Smooth muscle cell (in vitro differentiated cells): ENCODE data around the gene CSNK2A3. TPM values are rescaled to one million over a fixed set of nuclear protein-coding genes. Genes with fewer than 3 reads are reported as not detected.

Source experiments
- DNase-seq: peaks from one replicate; lab custom pipeline; 2025; ENCODE audit not compliant: unreplicated experiment; lab: John Stamatoyannopoulos, UW
- H2AFZ ChIP-seq: fragments of 200-600 bp; sonication (generic); 2 replicates; pipeline ENCODE4 v1.6.0; 2016; ENCODE audit warnings: antibody characterized with exemption, low read depth, mild to moderate bottlenecking
- H3F3A ChIP-seq: fragments of 200-600 bp; sonication (generic); 2 replicates; pipeline ENCODE4 v1.6.0; 2017; ENCODE audit warnings: antibody characterized with exemption, low read depth
- H3K27ac ChIP-seq: fragments of 200-600 bp; sonication (generic); 2 replicates; pipeline ENCODE4 v1.5.1; 2016; ENCODE audit warnings: low read depth, mild to moderate bottlenecking
- H3K27me3 ChIP-seq: fragments of 200-600 bp; sonication (generic); 2 replicates; pipeline ENCODE4 v1.6.1; 2016; ENCODE audit warnings: low read depth, mild to moderate bottlenecking
- H3K36me3 ChIP-seq: fragments of 200-600 bp; sonication (generic); 2 replicates; pipeline ENCODE4 v1.5.1; 2016; ENCODE audit warnings: low read depth
- H3K4me1 ChIP-seq: fragments of 200-600 bp; sonication (generic); 2 replicates; pipeline ENCODE4 v1.5.1; 2016; ENCODE audit warnings: low read depth
- H3K4me2 ChIP-seq: fragments of 200-600 bp; sonication (generic); 2 replicates; pipeline ENCODE4 v1.6.0; 2016; ENCODE audit warnings: mild to moderate bottlenecking
- H3K4me3 ChIP-seq: fragments of 200-600 bp; sonication (generic); 2 replicates; pipeline ENCODE4 v1.5.1; 2016; ENCODE audit warnings: mild to moderate bottlenecking
- H3K79me2 ChIP-seq: fragments of 200-600 bp; sonication (generic); 2 replicates; pipeline ENCODE4 v1.6.0; 2016; ENCODE audit warnings: low read depth, mild to moderate bottlenecking
- H3K9ac ChIP-seq: fragments of 200-600 bp; sonication (generic); 2 replicates; pipeline ENCODE4 v1.6.0; 2016; ENCODE audit warnings: low read depth
- H3K9me3 ChIP-seq: fragments of 200-600 bp; sonication (generic); replicated peaks from 2 replicates; pipeline ENCODE4 v1.5.1; 2016; ENCODE audit warnings: low read depth
- H4K20me1 ChIP-seq: fragments of 200-600 bp; sonication (generic); 2 replicates; pipeline ENCODE4 v1.6.0; 2016; ENCODE audit warnings: low read depth
- CTCF ChIP-seq: fragments of 200-600 bp; sonication (generic); IDR thresholded peaks from 2 replicates; pipeline ENCODE4 v1.5.1; 2017; ENCODE audit warnings: borderline replicate concordance, mild to moderate bottlenecking, antibody characterized with exemption; ENCODE audit not compliant: insufficient read depth, poor library complexity, severe bottlenecking
- WGBS: methylation state at CpG from one replicate; pipeline ENCODE4 v1.1.7; 2016; ENCODE audit warnings: low lambda C conversion rate; 5-methylcytosine and 5-hydroxymethylcytosine counted together
- polyA plus RNA-seq: library from polyadenylated mRNA; unstranded; fragments of >200 nt; fragmentation: Nextera tagmentation; extraction: Ambion mirVana; gene quantifications from 2 replicates; pipeline ENCODE4 v1.2.1, GENCODE V29; 2016
- total RNA-seq: library from RNA; depleted of rRNA; stranded (reverse); fragments of >200 nt; gene quantifications from 2 replicates; pipeline ENCODE4 v1.2.3, GENCODE V29; 2014

Gene CSNK2A3
- total and polyA plus RNA-seq, 2 experiments from 2014 or later = 1.0 to 1.1 TPM

- H3K9me3 ChIP-seq = no peaks in the 10 kb centered on the region
- H2AFZ ChIP-seq = no peak overlapping the region
- no peak for DNase-seq
- no peak overlapping the region for H3K4me3 ChIP-seq
- H3K27ac ChIP-seq = peak overlapping the region; percentile 93
- no peaks in the 10 kb centered on the region for H3K36me3 ChIP-seq
- H3F3A ChIP-seq = no peaks in the 10 kb centered on the region
- H3K4me2 ChIP-seq = no peak overlapping the region
- H4K20me1 ChIP-seq = no peaks in the 10 kb centered on the region
- no peak for TF ChIP-seq CTCF
- WGBS = 90% methylated on average over 3 of the region's 3 CpGs
- H3K9ac ChIP-seq = no peak overlapping the region
- H3K79me2 ChIP-seq = no peaks in the 10 kb centered on the region
- H3K27me3 ChIP-seq = no peaks in the 10 kb centered on the region
- H3K4me1 ChIP-seq = peaks cover 11% of the 10 kb centered on the region
Observed at GRCh38 chr11:11397781-11398180, 44.7 kb upstream of the CSNK2A3 start.

DNA sequence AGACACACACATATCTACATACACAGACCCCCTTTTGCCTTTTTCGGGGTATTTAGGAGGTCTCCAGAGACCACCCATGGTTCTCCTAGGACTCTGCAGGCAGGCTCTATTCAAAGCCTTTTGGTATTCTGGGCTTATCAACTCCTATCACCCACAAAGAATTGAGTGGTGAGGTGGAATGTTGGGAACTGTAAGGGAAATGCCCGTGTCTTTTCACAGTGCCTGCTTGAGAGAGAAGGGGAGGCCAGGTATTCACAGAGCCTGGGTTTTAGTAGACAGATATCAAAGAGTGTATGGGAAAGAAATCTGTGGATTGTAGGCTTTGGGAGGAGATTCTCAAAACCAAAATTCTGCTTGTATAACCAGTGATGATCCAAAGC is 44.0 kb upstream of the CSNK2A3 start:
- no peaks in the 10 kb centered on the region for H4K20me1 ChIP-seq
- H3K4me3 ChIP-seq = no peak overlapping the region
- no peak for DNase-seq
- peaks cover 11% of the 10 kb centered on the region for H3K4me1 ChIP-seq
- TF ChIP-seq CTCF = no peak
- no peaks in the 10 kb centered on the region for H3K79me2 ChIP-seq
- H3K27ac ChIP-seq = peak overlapping the region; percentile 93
- no peaks in the 10 kb centered on the region for H3K27me3 ChIP-seq
- H3K9me3 ChIP-seq = no peaks in the 10 kb centered on the region
- H3K4me2 ChIP-seq = peak overlapping the region; percentile 71
- no peaks in the 10 kb centered on the region for H3K36me3 ChIP-seq
- H3K9ac ChIP-seq = peak overlapping the region; percentile 87
- H3F3A ChIP-seq = no peaks in the 10 kb centered on the region
- no peak overlapping the region for H2AFZ ChIP-seq
- 47% methylated on average over 2 of the region's 2 CpGs for whole genome bisulfite sequencing

DNA sequence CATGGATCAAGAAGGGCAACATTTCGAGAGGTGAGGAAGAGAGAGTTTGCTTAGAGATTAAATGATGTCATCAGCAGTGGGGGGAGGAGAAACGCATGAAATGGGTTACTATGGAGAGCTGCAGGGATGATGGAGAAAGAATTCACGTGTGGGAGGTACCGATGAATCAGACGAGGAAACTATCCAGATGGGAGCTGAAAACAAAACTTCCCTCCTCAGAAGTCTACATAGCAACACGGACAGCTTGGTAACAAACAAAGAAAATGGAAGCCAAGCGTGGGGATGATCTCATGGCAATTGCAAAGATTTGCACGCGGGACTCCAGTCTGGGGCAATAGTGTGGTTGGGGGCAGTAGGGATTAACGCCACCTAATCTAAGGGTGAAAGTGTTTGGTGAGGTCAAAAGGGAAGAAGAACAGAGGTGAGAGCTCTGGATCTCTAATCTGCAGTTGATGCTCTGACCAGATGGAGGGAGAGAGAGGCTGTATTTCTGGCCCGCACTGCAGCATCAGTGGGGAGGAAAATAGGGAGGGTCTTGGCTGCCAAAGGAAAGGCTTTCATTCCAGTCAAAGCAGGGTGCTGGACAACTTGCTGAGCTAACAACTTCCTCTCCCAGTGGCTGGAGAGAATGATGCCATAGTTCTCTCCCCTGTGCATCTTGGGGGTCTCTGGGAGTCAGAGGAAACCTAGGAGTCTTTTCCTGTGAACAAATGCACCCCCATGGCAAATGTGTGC is 43.4 kb upstream of the CSNK2A3 start:
- Histone ChIP-seq H3K36me3 (no peaks in the 10 kb centered on the region), H2AFZ (no peak overlapping the region), H3K4me3 (no peak overlapping the region), H3K9ac (peak overlapping the region; percentile 87), H3K4me2 (peak overlapping the region; percentile 71), H3K9me3 (no peaks in the 10 kb centered on the region), H3K4me1 (peaks cover 11% of the 10 kb centered on the region), H3K27me3 (no peaks in the 10 kb centered on the region), H3K79me2 (no peaks in the 10 kb centered on the region), H4K20me1 (no peaks in the 10 kb centered on the region), H3F3A (no peaks in the 10 kb centered on the region), H3K27ac (peak overlapping the region; percentile 93)
- no peak for DNase-seq
- TF ChIP-seq CTCF = no peak
- 31% methylated on average over 11 of the region's 11 CpGs for WGBS

- H3K36me3 ChIP-seq = no peaks in the 10 kb centered on the region
- peaks cover 11% of the 10 kb centered on the region for H3K4me1 ChIP-seq
- no peak overlapping the region for H2AFZ ChIP-seq
- H3K9me3 ChIP-seq = no peaks in the 10 kb centered on the region
- H3K4me3 ChIP-seq = no peak overlapping the region
- no peak for TF ChIP-seq CTCF
- H3F3A ChIP-seq = no peaks in the 10 kb centered on the region
- no peaks in the 10 kb centered on the region for H3K27me3 ChIP-seq
- H3K9ac ChIP-seq = peak overlapping the region; percentile 74
- no peaks in the 10 kb centered on the region for H4K20me1 ChIP-seq
- no peak overlapping the region for H3K27ac ChIP-seq
- H3K79me2 ChIP-seq = no peaks in the 10 kb centered on the region
- no peak for DNase-seq
- H3K4me2 ChIP-seq = no peak overlapping the region
- WGBS = 92% methylated on average over 2 of the region's 2 CpGs
Observed at GRCh38 chr11:11395126-11395525, 42.1 kb upstream of the CSNK2A3 start.
